GM21576 (cell line): ENCODE results near the gene TRPM5.

ENCODE experiments used
- ATAC-seq: cut with Tn5 transposase; IDR thresholded peaks from one replicate; pipeline ENCODE4 v1.9.1; 2021; ENCODE audit warnings: mild to moderate bottlenecking, moderate library complexity; ENCODE audit not compliant: unreplicated experiment

The TRPM5 gene

GRCh38 chr11:2453436-2453835 lies 9.1 kb upstream of the TRPM5 start:
- no peak for ATAC-seq

GRCh38 chr11:2452321-2453012 lies 8.2 kb upstream of the TRPM5 start:
- ATAC-seq = no peak

GRCh38 chr11:2451916-2452315 lies 7.6 kb upstream of the TRPM5 start:
- no peak for ATAC-seq

GRCh38 chr11:2451336-2451735 lies 7.0 kb upstream of the TRPM5 start:
- no peak for ATAC-seq

GRCh38 chr11:2450321-2451041 lies 6.2 kb upstream of the TRPM5 start:
- ATAC-seq = no peak

- ATAC-seq = no peak
Observed at GRCh38 chr11:2449548-2450320, 5.4 kb upstream of the TRPM5 start.

- ATAC-seq = no peak
Observed at GRCh38 chr11:2448661-2449547, 4.6 kb upstream of the TRPM5 start.

- ATAC-seq = no peak
Observed at GRCh38 chr11:2447951-2448650, 3.8 kb upstream of the TRPM5 start.

GRCh38 chr11:2447253-2447950 lies 3.1 kb upstream of the TRPM5 start:
- no peak for ATAC-seq

- no peak for ATAC-seq
Observed at GRCh38 chr11:2446590-2447252, 2.4 kb upstream of the TRPM5 start.

GRCh38 chr11:2445746-2446551 lies 1.6 kb upstream of the TRPM5 start:
- ATAC-seq = no peak

- ATAC-seq = no peak
Observed at GRCh38 chr11:2444821-2445745, 769 bp upstream of the TRPM5 start, which contains the start of gene KCNQ1. KCNQ1 (plus strand) TSS chr11:2445008; CDS start chr11:2445099, 91 bp downstream.

GRCh38 chr11:2443406-2443805 lies 908 bp downstream of the TRPM5 start:
- no peak for ATAC-seq

- no peak for ATAC-seq
Observed at GRCh38 chr11:2442589-2442988, 1.7 kb downstream of the TRPM5 start.

GRCh38 chr11:2441171-2441570 lies 3.1 kb downstream of the TRPM5 start:
- ATAC-seq = no peak

- no peak for ATAC-seq
Observed at GRCh38 chr11:2440646-2441045, 3.7 kb downstream of the TRPM5 start.

GRCh38 chr11:2439820-2440219 lies 4.5 kb downstream of the TRPM5 start:
- no peak for ATAC-seq
